ENCODE measurements around the gene NOC3L. TPM values are rescaled to one million over a fixed set of nuclear protein-coding genes. Genes with fewer than 3 reads are reported as not detected.
"Not testable (repeated sequence)": the region's sequence is repeated elsewhere in the genome, so short reads cannot be mapped to it uniquely, and the experiment has no call there.

NOC3L gene
- total RNA-seq, 1 donor from 2014 or later, result 27.5 TPM

- no peak for DNase-seq
These were observed 1.5 kb downstream of the NOC3L start for GRCh38 chr10:94361171-94361794.

DNA sequence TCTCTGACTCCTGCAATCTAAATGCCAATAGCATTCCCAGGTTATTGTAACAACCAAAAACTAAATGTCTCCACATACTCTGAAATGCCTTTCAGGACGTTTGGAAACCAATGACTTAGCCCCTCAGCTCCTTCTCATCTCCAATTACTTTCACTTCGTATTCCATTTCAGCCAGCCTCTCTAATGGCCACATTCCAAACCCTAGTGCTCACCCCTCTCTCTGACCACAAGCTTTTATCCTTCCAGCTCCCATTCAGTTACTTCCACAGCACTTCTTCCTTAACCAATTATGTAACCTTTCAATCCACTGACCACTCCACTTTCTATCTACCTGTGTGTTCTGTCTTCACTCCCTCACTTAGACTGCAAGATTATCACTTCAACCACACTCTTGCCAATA is 4.3 kb downstream of the NOC3L start:
- no peak for DNase-seq

- no peak for DNase-seq
These were observed 5.5 kb downstream of the NOC3L start for GRCh38 chr10:94357193-94357592.

- DNase-seq, result no peak
These were observed 6.9 kb downstream of the NOC3L start for GRCh38 chr10:94355841-94356240.

GRCh38 chr10:94353336-94353735 is 9.4 kb downstream of the NOC3L start:
- no peak for DNase-seq

DNA sequence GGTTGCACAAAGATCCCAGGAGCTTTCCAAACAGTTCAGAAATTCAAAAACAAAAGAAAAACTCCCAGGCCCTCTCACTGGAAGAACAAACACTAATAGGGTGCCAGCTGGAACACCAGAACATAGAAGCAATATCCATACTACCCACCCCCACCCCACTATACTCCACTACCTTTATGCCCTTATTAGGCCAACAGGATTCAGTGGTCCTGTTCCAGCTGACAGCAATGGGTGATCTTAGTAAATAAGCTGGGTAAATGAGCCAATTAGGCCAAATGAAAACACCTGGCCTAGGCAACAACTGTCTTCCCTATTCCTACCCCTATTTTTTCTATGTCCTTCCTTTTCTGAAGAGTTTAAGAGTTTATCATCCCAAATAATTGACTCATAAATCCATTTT is 11.7 kb downstream of the NOC3L start:
- no peak for DNase-seq

DNA sequence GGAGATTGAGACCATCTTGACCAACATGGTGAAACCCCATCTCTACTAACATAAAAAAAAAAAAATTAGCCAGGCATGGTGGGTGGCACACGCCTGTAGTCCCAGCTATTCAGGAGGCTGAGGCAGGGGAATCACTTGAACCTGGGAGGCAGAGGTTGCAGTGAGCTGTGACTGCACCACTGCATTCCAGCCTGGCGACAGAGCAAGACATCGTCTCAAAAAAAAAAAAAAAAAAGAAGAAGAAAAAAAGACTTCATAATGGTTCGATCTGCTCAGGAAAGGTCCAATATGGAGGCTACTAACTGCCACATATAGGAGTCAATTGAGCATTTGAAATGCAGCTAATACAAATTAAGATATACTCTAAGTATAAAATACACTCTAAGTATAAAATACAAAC is 12.2 kb downstream of the NOC3L start:
- not testable (repeated sequence) for DNase-seq

DNA sequence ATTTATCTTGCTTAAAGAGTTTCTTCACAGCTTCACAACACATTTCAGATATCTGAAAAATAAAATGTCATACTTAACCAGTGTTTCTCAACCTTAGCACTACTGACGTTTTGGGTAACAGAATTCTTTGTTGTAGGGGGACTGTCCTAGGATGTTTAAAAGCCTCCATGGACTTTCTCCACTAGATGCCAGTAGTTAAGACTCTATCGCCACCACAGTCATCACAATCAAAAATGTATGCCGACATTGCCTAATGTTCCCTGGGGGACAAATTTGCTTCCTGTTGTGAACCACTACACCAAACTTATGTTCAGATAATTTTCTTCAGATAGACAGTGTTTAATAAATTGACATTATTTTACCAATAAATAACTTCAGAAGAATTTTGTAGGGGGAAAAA is 13.4 kb downstream of the NOC3L start:
- DNase-seq, result no peak

- no peak for DNase-seq
These were observed 18.1 kb downstream of the NOC3L start for GRCh38 chr10:94344522-94345122.

- no peak for DNase-seq
These were observed 19.6 kb downstream of the NOC3L start for GRCh38 chr10:94343151-94343550.

- no peak for DNase-seq
These were observed 27.9 kb downstream of the NOC3L start for GRCh38 chr10:94334857-94335256.

DNA sequence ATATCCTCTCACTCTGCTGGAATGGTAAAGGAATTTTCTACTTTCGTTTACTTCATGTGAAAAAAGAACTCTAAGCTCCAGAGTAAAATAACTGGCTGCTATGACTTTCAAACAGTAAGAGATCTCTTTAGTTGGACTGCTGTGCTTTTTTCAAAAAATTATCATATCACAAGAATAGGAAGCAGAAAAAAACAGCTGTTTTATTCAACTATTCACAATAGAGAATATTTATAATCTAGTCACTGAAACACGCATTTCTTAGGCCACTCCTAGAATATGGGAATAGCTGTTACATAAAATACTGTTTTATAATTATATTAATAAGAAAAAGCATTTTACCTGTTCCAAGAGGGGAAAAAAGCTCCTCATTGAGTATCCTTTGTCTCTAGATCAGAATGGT is 29.7 kb downstream of the NOC3L start:
- DNase-seq, result no peak

DNA sequence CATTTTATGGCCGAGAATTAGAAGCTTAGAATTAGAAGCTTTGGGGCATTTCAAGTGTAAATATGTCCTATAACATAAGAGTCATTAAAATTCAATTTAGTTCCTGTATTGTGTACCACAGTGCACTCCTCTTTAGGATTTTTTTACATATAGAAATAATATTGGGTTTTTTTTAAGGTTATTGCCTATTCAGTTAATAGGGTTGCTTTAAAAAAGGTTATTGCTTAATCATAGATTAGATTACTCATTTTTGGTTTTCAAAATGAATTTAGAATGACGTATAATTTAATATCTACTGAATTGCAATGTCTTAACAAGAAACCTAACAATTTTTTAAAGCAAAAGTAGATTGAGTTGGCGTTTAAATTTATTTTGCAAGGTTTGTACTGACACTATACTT is 34.1 kb downstream of the NOC3L start:
- DNase-seq, result no peak

DNA sequence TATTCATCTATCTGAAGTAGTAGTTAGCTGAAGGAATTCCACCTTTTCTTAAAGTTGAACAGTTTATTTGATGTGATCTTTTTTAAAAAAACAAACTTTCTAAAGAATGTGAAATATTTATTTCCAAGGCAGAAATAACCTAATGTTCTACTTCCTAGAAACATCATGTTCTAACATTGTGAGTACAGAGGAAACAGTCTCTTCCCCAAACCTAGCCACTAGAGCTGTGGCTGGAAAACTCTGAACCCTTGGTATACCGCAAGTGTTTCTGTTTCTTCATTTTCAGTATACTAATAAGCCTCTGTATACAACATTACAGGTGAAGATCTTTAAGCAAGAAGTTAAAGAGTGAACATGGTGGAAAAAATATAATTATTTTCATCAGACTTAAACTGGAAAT is 35.1 kb downstream of the NOC3L start:
- DNase-seq, result no peak

DNA sequence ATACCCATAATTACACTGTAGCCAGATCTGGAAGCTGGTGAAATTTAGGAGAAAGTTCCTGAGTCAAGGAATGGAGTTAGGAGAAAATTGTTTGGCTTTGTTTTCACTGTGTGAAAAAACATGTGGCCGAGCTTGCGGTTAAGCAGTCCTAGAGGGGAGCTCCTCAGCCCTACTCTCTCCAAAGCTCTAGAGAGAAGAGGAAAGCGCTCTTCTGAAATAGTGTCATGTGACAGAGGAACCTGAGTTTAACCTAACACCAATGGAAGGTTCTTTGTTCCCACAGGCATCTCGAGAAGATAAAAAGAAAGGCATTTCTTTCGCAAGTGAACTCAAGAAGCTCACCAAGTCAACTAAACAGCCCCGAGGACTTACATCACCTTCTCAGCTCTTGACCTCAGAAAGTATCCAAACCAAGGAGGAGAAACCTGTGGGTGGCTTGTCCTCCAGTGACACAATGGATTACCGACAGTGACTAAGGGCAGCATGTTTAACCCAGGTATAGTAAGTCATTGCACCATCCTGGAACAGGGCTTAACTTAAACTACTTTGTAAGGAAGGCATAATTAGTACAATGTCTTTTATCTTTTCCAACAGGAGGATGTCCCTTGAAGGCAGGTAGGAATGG is 38.0 kb downstream of the NOC3L start:
- no peak for DNase-seq

GRCh38 chr10:94320285-94320914 is 42.3 kb downstream of the NOC3L start:
- peak; percentile 41 for DNase-seq

DNA sequence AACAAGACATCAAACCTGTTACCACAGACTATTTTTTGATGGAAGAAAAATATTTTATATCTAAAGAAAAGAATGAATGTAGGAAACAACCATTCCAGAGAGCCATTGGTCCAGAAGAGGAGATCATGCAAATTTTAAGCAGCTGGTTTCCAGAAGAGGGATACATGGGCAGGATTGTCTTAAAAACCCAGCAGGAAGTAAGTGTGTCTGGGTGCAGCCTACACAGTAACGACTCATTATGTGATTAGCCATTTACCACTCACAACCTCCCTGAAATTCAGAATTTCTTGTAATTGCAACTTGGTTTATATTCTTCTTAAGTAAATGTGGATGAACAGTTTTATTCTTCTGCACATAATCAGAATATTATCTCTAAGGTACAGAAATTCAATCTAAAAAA is 46.2 kb downstream of the NOC3L start:
- DNase-seq, result no peak

DNA sequence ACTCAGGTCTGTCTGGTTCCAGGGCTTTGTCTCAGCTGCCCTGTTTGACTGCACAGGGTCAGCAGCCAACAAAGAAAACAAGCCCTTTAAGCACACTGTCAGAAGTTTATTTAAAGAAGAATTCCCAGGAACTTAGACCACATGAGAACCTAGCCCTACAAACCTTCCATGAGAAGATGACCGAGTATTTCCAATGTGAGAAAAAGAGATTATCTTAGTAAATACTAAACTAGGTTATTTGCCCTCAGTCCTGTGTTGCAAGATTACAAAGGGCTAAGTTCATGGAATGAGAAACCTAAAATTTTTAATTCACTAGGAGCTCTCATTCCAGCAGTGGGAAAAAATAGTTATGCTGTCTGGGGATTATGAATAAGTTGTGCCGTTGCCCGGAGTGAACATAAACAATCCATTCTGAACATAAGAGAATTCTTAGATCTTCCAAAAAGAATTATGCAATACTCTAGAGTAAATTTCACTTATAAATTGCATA is 46.7 kb downstream of the NOC3L start:
- peak; percentile 90 for DNase-seq

DNA sequence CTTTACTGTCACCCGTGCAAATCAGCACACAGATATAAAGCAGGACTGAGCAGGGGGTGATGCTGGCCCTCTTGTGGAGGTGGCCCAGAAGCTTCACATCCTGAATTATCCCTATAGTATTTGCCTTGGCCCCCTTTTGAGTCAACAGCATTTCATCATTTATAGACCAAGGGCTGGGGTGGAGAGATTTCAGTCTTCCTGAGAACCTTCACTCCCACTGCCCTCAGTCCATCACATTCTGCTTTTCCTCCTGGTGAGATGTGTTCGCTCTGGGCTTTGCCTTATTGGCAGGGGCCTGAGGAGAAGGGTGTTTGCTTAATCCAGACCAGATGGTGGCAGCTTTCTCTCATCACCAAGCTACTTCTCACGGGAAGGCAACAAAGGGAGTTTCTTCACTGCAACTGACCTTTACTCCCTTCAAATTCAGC is 47.7 kb downstream of the NOC3L start:
- no peak for DNase-seq

DNA sequence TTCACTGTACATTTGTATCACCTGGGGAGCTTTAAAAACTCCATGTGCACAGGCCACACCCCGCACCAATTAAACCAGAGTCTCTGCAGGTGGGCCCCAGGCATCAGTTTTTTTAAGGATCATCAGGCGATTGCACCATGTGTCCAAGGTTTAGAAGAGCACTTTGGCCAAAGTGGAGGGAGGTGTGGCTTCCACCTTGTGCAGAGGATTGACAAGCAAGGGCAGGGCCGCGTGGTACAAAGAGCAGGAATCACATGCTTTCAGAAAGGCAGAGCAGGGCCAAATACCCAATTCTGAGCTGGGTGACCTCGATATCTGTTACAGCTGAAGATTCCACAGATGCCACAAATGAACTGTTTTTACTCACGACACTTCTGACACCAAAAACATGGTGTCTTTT is 52.4 kb downstream of the NOC3L start:
- DNase-seq, result no peak

DNA sequence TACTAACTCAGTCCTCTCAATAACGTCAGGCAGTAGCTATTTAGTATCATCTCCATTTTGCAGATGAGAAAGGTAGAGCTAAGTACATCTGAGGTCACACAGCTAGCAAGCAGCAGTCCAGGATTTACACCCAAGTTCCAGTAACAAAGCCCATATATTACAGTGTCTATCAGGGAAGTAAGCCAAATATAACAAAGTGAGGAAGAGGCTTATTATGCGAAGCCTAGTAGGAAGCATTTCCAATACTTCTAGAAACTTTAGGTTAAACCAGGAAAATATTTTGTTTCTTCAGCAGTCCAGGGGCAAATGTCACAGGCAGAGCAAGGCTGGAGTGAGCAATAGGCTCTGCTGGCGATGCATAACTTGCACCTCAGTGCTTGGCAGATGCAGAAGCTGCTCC is 53.9 kb downstream of the NOC3L start:
- no peak for DNase-seq

GRCh38 chr10:94307046-94307615 is 55.6 kb downstream of the NOC3L start:
- DNase-seq, result no peak

DNA sequence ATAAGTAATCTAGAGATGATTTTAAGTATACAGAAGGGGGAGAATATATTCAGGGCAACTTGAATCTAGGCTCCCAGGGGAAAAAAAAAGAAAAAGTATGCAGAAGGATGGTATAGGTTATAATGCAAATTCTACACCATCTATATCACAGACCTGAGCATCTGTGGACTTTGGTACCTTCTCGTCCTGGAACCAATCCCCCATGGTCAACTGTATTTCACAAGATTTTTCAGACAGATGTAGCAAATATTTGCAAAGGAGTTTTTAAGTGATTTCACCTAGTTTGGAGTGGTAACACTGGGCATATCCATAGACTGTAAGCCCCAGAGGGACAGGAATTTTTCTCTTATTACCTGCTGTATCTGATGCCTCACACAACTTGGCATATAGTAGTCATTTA is 58.8 kb downstream of the NOC3L start:
- no peak for DNase-seq
